Mammary epithelial cell (primary cell): ENCODE measurements around the gene PDIA5.

Experiments used
- EZH2 ChIP-seq: IDR thresholded peaks from 2 replicates; pipeline ENCODE4 v1.6.1; 2012; ENCODE audit warnings: low read length, inconsistent platforms, borderline replicate concordance
- TF ChIP-seq, protein P1 (sequence below), 2 donors: IDR thresholded peaks in 1 of 2; conservative IDR thresholded peaks in 1 of 2; 2 replicates each; pipeline ENCODE4 v1.5.1; 2011 to 2012; ENCODE audit warnings: inconsistent platforms in 2 of 2, low read length in 2 of 2, mild to moderate bottlenecking in 2 of 2, control low read depth in 1 of 2, low read depth in 1 of 2; ENCODE audit not compliant: insufficient read depth in 1 of 2; ENCODE audit errors: extremely low read depth in 1 of 2

DNA sequence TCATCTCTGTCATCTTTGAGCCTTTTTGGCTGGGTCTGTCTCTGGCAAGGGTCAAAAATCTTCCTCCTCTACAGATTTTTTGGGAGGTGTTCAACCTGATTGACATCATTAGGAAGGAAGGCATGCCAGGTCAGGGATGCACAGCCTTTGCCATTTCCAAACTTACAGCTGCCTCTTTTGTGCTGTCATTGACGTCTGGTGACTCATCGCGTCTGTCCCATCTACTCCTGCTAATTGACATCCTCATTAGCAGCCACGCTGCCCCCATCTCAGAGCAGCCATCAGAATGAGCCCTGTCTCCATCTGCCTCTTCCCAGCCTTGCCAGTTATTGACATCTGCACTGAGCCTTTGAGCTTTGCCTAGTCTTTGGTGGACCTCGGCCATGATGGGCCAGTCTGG is 53.0 kb downstream of the PDIA5 start:
- TF ChIP-seq, protein P1, sequence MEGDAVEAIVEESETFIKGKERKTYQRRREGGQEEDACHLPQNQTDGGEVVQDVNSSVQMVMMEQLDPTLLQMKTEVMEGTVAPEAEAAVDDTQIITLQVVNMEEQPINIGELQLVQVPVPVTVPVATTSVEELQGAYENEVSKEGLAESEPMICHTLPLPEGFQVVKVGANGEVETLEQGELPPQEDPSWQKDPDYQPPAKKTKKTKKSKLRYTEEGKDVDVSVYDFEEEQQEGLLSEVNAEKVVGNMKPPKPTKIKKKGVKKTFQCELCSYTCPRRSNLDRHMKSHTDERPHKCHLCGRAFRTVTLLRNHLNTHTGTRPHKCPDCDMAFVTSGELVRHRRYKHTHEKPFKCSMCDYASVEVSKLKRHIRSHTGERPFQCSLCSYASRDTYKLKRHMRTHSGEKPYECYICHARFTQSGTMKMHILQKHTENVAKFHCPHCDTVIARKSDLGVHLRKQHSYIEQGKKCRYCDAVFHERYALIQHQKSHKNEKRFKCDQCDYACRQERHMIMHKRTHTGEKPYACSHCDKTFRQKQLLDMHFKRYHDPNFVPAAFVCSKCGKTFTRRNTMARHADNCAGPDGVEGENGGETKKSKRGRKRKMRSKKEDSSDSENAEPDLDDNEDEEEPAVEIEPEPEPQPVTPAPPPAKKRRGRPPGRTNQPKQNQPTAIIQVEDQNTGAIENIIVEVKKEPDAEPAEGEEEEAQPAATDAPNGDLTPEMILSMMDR (conservative IDR thresholded peaks at IDR 0.05 in 1 of 2, IDR thresholded peaks at IDR 0.05 in 1 of 2; ENCODE audit: extremely low read depth in 1 of 2, insufficient read depth in 1 of 2, low read depth in 1 of 2, low read length in 2 of 2): no peak
- no peak for TF ChIP-seq EZH2
